GM12864 (cell line): ENCODE results near the gene ALK.

Experiments used
- DNase-seq: peaks from one replicate; pipeline ENCODE4 v3.0.0-alpha.2; 2011; ENCODE audit warnings: low read depth
- H3K4me3 ChIP-seq: 2 replicates; pipeline ENCODE4 v1.5.1; 2011; ENCODE audit warnings: mild to moderate bottlenecking, low read depth, low read length, control low read depth
- CTCF ChIP-seq: IDR thresholded peaks from 2 replicates; pipeline ENCODE4 v1.5.1; 2011; ENCODE audit warnings: low read depth, mild to moderate bottlenecking, moderate library complexity, low read length, control low read depth, inconsistent platforms; ENCODE audit errors: missing control alignments

Gene ALK

DNA sequence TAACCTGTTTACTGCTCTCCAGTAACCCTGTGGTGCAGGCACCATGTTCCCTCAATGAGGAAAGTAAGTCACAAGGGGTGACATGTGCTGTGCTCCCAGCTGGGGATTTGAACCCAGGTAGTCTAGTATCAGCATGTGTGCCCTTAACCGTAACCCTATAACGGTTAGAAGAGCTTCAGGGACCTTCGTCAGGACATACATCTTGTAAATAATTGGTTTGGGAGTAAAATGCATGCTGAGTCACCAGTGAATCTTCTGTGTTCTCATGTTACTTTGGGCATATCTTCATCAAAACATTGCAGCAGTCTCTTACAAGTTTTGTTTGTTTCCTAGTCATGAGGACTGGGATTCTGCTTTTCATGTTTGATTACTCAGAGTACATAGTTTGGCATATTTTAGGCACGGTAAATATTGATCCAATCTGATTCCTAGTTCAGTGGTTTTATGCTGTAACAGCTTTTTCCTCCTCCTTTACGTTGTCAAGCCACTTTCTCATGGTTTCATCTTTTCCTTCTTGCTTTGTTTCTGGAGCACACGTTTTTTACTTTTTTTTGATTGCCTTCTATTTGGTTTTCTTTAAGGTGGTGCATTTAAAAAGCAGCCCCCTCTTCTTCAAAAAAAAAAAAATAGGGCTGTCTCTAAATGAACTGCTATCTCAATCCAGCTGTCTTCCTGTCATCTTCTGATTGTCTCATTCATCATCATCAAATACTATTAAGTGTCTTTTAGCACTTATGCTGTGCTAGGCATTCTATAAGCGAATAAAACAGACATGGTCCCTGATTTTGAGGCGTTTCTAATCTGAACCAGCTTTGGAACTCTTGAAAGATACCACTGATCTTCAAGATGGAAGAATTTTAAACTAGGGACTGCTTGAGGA is 755.8 kb downstream of the ALK start:
- no peak overlapping the region for H3K4me3 ChIP-seq
- no peak for TF ChIP-seq CTCF
- no peak for DNase-seq

- no peak overlapping the region for H3K4me3 ChIP-seq
- no peak for DNase-seq
- TF ChIP-seq CTCF = no peak
Observed at GRCh38 chr2:29164091-29164846, 757.1 kb downstream of the ALK start.

GRCh38 chr2:29162204-29162928 is 759.0 kb downstream of the ALK start:
- no peak for DNase-seq
- no peak for TF ChIP-seq CTCF
- H3K4me3 ChIP-seq = no peak overlapping the region

DNA sequence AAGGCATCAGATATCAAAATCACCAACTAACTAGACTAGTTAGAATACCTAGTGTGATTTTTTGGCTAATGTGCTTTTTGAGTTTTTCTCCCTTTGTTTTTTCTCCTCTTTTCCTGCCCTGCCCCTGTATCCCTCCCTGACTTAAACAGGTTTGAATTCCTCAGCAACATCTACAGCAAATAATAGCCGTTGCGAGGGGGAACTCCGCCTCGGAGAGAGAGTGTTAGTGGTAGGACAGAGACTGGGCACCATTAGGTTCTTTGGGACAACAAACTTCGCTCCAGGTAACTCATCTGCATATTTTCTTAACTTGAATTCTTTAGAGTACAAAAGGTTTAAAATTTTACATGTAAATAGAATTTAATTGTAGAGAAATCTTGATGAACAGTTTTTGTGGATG is 761.2 kb downstream of the ALK start:
- no peak for TF ChIP-seq CTCF
- no peak for DNase-seq
- H3K4me3 ChIP-seq = no peak overlapping the region

GRCh38 chr2:29159125-29159524 is 762.3 kb downstream of the ALK start:
- TF ChIP-seq CTCF = no peak
- no peak overlapping the region for H3K4me3 ChIP-seq
- no peak for DNase-seq

DNA sequence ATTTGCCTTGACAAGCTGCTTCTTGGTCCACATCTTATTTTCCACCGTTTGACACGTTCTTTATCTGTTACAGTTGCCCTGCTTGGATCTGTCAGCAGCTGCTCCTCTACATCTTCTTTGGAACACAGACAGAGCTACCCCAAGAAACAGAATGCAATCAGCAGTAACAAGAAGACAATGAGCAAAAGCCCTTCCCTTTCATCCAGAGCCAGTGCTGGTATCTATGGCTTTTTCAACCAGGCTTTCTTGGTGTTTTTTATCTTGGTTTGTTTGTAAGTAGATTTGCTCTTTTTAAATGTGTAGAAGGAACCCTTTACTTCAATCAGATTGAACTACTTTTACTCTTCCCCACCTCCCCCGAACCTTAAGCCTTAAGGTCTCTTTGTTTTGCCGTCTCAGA is 764.3 kb downstream of the ALK start:
- H3K4me3 ChIP-seq = no peak overlapping the region
- DNase-seq = no peak
- TF ChIP-seq CTCF = no peak
